Eye (tissue), 1 donor: ENCODE measurements around the gene MRPS7.
"Not testable (repeated sequence)": the region's sequence is repeated elsewhere in the genome, so short reads cannot be mapped to it uniquely, and the experiment has no call there.

ENCODE experiments used
- DNase-seq: peaks from one replicate; pipeline ENCODE4 v3.0.0-alpha.2; 2015

The MRPS7 gene

DNA sequence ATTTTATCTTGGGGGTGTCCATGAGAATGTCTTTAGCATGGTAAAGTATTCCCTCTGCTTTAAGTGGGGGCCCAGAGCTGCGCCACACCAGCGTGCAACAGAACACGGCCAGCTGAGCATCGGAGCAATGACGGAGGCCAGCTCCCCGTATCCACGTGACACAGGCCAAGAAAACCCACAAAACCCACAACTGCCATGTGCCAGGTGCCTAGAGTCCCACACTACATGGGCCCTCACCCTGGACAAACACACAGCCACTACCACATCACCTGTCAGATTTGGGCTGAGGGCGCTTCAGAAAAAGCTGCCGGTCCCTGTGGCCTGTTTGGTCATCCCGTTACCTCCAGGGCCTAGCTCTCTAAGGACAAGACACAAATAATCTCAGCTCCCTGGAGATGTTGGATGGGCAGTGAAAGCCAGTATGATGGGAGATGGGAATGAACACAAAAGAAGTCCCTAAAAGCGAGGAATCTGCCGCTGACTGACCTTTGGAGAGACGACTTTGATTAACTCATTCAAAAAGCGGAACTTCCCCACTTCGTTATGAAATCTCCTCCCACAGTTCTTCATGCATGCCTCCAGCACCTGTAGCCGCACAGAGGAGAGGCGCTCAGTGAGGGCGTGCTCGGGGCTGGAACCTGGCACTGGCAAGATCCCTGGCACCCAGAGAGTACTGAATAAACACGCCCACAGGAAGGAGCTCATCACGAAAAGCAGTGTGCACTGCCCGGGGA is 17.4 kb upstream of the MRPS7 start:
- no peak for DNase-seq

DNA sequence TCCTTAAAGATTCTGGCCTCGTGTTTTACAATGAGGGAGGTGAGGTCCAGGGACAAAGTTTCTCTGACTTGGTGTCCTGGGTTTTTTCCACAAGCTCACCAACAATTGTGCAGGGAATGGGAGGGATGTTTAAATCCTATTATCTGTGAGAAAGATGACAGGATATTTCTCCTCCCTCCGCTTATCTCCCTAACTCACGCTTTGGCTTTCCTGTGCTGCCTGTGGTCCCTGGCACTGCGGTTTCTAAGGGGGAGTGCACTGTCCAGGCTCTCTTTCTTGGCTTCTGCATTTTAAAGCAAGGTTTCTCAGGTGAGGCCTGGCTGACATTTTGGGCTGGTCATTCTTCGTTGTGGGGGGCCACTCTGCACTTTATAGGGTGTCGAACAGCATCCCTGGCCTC is 16.7 kb upstream of the MRPS7 start:
- no peak for DNase-seq

GRCh38 chr17:75246404-75246803 is 15.3 kb upstream of the MRPS7 start:
- DNase-seq, result no peak

DNA sequence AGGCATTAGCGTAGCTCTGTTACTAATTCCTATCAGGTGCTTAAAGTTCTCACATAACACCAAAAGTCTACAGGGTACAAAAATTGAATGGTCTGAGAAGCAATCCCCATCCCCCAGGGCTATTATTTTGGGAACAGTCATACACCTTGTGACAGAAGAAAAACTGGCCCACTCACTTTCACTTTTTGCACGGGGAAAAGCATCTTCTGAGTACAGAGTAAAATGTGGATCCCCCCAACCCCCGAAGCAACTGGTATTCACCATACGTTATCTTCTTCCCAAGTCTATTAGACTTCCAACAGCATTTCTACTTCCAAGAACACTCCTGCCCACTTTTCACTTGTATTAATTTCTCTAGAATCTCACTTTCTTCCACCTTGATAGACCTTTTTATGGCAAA is 12.1 kb upstream of the MRPS7 start:
- DNase-seq, result no peak

GRCh38 chr17:75250009-75250471 is 11.6 kb upstream of the MRPS7 start:
- DNase-seq, result no peak

- DNase-seq, result no peak
Measured at GRCh38 chr17:75252039-75252816, 9.5 kb upstream of the MRPS7 start.

DNA sequence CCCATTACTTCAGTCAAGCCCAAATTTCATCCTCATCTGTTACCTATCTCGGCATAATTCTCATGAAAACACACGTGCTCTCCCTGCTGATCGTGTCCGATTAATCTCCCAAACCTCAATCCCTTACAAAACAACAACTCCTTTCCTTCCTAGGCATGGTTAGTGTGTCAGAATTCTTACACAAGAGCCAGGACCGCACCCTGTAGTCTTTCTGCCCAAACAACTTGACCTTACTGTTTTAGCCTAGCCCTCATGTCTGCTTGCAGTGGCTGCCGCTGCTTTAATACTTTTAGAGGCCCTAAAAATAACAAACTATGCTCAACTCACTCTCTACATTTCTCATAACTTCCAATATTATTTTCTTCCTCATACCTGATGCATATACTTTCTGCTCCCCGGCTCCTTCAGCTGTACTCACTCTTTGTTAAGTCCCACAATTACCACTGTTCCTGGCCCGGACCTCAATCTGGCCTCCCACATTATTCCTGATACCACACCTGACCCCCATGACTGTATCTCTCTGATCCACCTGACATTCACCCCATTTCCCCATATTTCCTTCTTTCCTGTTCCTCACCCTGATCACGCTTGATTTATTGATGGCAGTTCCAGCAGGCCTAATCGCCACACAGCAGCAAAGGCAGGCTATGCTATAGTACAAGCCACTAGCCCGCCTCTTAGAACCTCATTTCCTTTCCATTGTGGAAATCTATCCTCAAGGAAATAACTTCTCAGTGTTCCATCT is 5.6 kb upstream of the MRPS7 start:
- DNase-seq, result not testable (repeated sequence)

DNA sequence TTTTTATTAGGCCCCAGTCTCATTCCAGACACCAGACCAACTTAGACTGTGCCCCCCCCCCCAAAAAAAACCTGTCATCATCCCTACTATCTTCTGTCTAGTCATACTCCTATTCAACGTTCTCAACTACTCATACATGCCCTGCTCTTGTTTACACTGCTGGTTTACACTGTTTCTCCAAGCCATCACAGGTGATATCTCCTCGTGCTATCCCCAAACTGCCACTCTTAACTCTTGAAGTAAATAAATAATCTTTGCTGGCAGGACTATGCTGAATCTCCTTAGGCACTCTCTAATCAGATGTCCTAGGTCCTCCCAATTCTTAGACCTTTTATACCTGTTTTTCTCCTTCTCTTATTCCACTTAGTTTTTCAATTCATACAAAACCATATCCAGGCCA is 4.5 kb upstream of the MRPS7 start:
- DNase-seq, result not testable (repeated sequence)

- no peak for DNase-seq
Measured at GRCh38 chr17:75260641-75261335, 891 bp upstream of the MRPS7 start.

DNA sequence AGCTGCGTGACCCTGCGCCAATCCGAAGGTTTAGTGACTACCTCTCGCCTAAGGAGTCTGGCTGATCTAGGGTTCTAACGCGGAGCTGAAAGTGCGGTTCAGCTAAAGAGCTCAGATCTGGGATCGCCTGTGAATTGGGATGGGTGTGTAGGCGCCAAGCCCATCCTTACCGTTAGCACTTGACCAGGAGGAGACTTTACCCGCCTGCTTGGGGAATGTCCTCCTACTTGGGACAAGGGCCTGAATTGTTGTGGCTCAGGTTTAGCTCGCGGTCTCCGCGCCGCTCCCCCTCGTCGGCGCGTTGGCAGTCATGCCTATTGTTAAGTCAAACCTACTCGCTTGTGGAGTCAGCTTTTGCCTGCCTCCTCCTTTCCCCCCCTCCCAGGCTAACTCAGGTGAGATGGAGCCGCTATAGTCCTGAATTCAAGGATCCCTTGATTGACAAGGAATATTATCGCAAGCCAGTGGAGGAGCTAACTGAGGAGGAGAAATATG is 480 bp downstream of the MRPS7 start:
- DNase-seq, result no peak

DNA sequence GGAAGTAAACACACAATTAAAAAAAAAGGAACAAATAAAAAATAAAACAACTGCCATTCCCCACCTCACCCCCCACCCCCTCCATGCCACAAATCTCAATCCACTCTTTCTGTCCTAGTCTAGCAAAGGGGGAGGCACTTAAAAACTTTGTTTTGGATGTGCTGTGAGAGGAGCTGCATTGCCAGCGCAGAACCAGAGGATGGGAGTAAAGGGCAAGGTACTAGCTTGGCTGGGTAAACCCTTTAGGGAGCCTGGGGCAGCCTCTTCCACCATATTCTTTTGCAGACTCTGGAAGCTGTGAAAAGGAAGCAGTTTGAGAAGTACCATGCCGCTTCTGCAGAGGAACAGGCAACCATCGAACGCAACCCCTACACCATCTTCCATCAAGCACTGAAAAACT is 1.4 kb downstream of the MRPS7 start:
- no peak for DNase-seq

DNA sequence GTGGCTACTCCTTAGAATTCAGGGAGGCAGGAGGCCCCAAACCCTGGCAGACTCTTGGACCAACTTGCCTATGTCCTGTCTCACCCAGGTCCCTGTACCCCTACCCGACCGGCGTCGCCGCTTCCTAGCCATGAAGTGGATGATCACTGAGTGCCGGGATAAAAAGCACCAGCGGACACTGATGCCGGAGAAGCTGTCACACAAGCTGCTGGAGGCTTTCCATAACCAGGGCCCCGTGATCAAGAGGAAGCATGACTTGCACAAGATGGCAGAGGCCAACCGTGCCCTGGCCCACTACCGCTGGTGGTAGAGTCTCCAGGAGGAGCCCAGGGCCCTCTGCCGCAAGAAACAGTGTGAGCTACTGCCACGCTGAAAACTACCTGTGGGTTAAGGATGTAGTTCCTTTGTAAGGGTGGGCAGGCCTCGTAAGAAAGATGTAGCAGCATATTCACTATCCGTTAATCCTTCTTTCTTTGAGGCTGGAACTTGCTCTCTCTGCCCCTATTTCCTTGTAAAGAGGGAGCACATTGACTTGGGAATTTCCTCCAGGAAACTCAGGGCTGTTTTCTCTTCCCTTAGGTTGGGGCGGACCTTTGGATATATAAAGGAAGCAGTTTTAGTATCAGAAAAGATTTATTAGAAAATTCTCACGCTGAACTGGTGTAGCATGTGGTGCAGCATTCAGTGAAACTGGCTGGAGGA is 4.1 kb downstream of the MRPS7 start:
- DNase-seq, result no peak

DNA sequence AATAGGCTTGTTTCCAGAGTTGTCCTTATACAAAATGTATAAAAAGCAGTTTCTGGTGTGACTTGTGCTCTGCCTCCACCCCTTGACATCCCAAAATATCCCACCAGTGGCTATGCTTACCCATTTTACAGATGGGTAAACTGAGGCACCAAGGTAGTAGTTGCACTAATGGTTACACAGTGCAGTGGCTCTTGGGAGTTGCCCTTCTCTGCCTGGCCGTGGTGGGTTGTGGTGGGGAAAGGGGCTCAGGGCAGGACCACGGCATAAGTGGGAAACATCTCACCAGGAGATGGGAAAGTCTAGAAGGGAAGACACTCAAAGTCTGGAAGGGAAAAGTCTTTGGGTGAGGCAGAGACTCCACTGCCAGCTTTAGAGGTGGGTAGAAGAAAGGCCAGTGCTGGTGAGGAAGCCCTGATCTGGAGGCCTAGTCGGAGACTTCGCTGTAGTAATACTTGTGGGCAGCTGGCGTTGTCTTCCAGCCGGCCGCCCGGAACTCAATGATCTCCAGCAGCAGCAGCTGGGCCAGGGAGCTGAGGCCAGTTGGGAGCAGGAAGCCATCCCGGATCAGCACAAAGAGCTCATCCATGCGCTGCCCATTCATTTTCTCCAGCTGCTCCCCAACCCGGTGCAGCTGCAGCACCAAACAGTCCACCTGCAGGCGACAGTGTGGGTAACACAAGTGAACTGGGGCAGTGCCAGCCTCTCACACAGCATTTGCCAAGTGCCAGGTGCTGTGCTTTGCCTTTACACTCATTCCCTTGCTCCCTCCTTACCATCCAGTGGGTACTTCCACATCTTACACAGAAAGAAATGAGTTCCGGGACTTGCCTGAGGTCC is 4.9 kb downstream of the MRPS7 start:
- peak; percentile 30 for DNase-seq

- no peak for DNase-seq
Measured at GRCh38 chr17:75267153-75267410, 5.4 kb downstream of the MRPS7 start.

DNA sequence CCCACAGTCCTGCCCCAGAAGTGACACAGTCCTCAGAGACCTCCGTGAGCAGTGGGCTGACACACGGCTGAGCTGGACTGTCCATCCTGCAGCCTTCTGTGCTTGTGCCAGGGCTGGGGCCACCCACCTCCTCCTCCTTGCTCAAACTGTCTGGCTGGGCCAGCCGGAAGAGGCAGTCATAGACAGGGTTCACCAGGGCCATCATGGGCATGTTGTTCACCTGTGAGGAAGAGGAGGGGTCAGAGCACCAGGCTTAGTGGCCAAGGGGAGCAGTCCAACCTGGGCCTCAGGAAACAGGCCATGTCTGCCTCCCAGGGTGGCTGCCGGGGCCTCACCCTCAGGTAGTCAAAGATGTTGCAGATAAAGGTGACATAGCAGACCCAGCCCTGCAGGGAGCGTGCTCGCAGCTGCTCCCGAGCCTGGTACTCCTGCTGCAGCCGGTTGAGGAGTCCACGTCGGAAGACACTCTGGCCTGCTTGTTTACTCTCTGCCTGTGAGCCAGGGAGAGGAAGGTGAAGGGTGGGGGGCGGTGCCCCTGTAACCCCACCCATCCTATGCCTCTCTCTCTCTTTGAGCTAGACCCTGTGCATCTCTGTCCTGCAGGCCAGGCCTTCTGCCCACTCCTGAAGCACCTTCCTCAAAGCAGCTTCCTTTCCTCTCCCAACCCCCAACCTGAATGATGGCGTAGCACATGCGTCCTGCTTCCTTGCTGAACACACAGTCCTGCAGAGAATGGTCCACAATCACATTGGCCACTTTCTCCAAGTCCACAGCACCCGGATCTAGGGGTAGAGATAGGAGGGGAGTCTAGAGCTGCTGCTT is 5.9 kb downstream of the MRPS7 start:
- DNase-seq, result no peak

DNA sequence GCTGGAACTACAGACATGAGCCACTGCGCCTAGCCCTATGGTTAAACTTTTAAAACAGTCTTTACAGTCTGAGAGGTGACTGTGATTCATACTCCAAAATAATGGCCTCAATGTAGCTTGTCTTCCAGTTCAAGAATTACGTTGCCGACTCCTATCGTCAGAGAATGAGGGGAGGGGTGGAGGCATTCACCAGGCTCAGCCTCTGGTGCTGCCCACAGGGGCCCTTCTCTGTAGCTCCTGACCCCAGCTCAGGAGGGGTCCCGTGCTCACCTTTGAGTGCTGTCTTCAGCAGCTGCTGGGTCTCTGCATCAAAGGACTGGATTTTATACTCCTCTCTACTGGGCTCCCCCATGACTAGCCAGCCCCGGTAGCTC is 8.2 kb downstream of the MRPS7 start:
- no peak for DNase-seq

GRCh38 chr17:75270218-75270965 is 8.7 kb downstream of the MRPS7 start:
- DNase-seq, result peak; percentile 84

- DNase-seq, result no peak
Measured at GRCh38 chr17:75270966-75271232, 9.2 kb downstream of the MRPS7 start, which contains the start of gene MIF4GD. TSS of gene MIF4GD (minus strand) at chr17:75271231. CDS start at chr17:75270195, 1,036 bp downstream.

DNA sequence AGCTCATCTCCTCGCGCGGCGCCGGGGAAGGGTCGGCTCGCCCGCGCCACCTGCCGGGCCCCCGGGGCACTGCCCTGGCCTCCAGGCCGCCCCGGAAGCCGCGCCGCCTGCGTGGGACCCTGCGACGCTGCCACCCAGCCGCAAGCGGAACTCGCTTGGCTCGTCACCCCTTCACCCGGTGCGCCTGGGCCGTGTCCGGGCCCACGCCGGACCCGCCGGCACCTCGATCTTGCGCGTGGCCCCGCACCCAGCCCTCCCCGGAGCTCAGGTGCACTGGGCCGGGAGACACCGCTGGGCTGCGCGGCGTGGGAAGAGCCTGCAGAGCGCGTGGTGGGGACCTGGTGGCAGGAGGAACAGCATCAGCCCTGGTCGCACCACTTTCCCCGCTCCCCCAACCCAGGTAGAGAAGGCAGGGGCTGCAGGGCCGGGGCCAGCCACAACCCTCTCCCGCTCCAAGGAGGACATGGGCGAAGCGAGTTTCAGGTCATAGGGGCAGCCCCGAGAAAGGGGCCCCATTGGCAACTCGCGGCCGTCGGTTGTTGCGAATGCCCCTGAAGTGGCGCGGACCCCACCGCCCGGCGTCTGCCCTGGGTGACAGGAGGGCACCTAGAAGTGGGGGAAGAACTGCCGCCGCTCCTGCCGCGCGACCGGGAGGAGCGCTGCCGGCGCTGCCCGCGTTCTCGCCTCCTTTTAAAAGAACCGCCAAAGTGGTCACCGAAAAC is 9.7 kb downstream of the MRPS7 start:
- peak; percentile 93 for DNase-seq
